Type B pancreatic cell (in vitro differentiated cells): Measurements from ENCODE around the gene P2RX3. TPM values are rescaled to one million over a fixed set of nuclear protein-coding genes. Genes with fewer than 3 reads are reported as not detected.
"Not testable (repeated sequence)": the region's sequence is repeated elsewhere in the genome, so short reads cannot be mapped to it uniquely, and the experiment has no call there.

Experiments
- DNase-seq: peaks from one replicate; pipeline ENCODE4 v3.0.0; 2021; ENCODE audit warnings: mixed read lengths; ENCODE audit not compliant: unreplicated experiment; ENCODE audit errors: extremely low spot score
- H3K27ac Mint-ChIP-seq: 2 replicates; pipeline ENCODE4 v1.8.0; 2021; ENCODE audit warnings: mild to moderate bottlenecking, mixed read lengths
- H3K27me3 Mint-ChIP-seq: 2 replicates; pipeline ENCODE4 v1.8.0; 2021; ENCODE audit warnings: mixed read lengths
- H3K36me3 Mint-ChIP-seq: 2 replicates; pipeline ENCODE4 v1.8.0; 2021; ENCODE audit warnings: mixed read lengths
- H3K4me1 Mint-ChIP-seq: one replicate; pipeline ENCODE4 v1.8.0; 2021; ENCODE audit warnings: mixed read lengths; ENCODE audit not compliant: unreplicated experiment
- H3K4me3 Mint-ChIP-seq: 2 replicates; pipeline ENCODE4 v1.8.0; 2021; ENCODE audit warnings: mild to moderate bottlenecking, mixed read lengths
- H3K9me3 Mint-ChIP-seq: 2 replicates; pipeline ENCODE4 v1.8.0; 2021; ENCODE audit warnings: mixed read lengths
- long read RNA-seq: library from polyadenylated mRNA; unstranded; transcript quantifications from one replicate; pipeline ENCODE4 v2.0.0, GENCODE V29; 2020
- total RNA-seq: library from RNA; stranded (reverse); gene quantifications from 2 replicates; pipeline ENCODE4 v1.2.1, GENCODE V29; 2021; ENCODE audit warnings: low replicate concordance
- TF ChIP-seq, protein P1 (sequence below): fragments of 200-600 bp; sonication (generic); conservative IDR thresholded peaks from 2 replicates; pipeline ENCODE4 v1.5.0; 2021; ENCODE audit warnings: antibody characterized with exemption, mild to moderate bottlenecking

The P2RX3 gene
- 0.52 and 4.0 TPM in 2 replicates for total RNA-seq
- long read RNA-seq: 0 reads

DNA sequence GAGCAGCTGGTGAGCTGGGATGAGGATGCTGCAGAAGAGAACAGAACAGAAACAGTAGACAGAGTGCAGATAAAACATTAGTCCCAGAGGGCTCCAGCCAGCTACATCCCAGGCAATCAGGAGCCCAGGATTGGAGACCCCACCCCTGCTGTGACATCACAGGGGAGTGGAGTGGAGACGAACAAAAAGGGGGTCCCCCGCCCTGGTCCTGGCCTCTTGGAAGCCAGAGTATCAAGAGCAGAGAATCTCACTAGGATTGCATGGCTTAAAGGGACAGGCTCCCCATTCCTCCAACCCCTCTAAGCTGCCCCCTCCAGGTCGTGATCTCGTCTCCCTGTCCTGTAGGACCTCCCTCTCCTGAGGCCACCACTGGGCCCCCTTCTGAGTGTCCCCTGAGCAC lies at the start of gene P2RX3:
Gene P2RX3 (plus strand): TSS at position 211 of the 400 bp plus-strand sequence. CDS start 199 bp downstream, outside the sequence.
- DNase-seq: no peak
- Mint-ChIP-seq H3K27me3 (peaks cover 3% of the 10 kb centered on the region), H3K9me3 (no peaks in the 10 kb centered on the region), H3K4me1 (peaks cover 54% of the 10 kb centered on the region), H3K36me3 (peaks cover 6% of the 10 kb centered on the region), H3K27ac (peak within 1 kb of the TSS; percentile 82), H3K4me3 (peak within 1 kb of the TSS; percentile 17)
- TF ChIP-seq, protein P1, sequence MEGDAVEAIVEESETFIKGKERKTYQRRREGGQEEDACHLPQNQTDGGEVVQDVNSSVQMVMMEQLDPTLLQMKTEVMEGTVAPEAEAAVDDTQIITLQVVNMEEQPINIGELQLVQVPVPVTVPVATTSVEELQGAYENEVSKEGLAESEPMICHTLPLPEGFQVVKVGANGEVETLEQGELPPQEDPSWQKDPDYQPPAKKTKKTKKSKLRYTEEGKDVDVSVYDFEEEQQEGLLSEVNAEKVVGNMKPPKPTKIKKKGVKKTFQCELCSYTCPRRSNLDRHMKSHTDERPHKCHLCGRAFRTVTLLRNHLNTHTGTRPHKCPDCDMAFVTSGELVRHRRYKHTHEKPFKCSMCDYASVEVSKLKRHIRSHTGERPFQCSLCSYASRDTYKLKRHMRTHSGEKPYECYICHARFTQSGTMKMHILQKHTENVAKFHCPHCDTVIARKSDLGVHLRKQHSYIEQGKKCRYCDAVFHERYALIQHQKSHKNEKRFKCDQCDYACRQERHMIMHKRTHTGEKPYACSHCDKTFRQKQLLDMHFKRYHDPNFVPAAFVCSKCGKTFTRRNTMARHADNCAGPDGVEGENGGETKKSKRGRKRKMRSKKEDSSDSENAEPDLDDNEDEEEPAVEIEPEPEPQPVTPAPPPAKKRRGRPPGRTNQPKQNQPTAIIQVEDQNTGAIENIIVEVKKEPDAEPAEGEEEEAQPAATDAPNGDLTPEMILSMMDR: no peak

DNA sequence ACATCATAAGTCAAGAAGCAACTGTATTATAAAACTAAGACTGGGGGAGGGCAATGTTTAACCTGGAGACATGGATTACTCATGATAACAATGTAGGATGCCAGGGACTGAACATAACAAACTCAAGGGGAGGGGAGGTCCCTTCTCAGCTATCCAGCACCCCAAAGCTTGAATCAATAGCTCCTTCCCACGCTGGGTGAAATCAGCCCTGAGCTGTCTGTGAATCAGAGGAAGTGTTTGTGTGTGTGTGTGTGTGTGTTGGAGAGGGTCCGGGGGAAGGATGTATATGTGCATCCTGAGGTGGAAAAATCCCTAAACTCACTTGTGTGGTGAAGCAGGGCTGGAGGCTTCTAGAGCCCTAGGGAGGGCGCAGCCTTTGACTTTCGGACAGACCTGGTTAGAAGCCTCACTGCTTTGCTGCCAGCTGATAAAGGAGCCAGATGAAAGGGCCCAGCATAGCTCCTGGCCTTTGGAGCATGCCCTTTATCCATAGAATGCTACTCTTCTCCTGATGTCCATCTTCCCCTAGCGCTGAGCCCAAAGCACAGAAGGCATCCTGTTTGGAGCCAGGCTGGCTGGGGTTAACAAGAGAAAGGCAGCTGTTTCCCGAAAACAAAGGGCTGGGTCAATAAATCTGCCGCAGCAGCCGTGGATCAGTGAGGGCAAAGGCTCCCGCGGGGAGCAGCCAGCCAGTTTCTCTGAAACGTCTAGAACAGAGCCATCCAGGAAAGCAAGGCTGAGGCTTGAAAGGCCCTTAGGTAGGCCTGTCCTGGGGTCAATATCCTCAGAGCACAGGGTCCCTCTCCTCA lies 49.2 kb upstream of the P2RX3 start:
- Mint-ChIP-seq H3K27ac (peak overlapping the region; percentile 70), H3K9me3 (no peaks in the 10 kb centered on the region), H3K4me1 (peaks cover 32% of the 10 kb centered on the region), H3K4me3 (peak overlapping the region; percentile 57), H3K36me3 (no peaks in the 10 kb centered on the region), H3K27me3 (no peaks in the 10 kb centered on the region)
- TF ChIP-seq, protein P1: no peak
- no peak for DNase-seq

DNA sequence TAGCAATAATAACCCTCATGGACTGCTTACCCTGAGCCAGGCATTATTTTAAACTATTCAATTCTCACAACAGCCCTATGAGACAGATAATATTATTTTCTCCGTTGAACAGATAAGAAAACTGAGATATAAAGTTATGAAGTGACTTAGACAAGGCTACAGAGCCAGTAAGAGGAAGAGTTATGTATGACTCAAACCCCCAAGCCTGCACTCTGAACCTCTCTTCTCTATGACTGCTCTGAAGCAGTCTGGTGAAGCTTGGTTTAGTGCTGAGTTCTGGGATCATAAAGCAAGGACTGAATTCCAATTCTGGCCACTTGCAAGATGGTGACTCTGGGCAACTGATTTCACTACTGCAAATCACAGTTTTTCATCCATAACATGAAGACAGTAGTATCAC lies 47.9 kb upstream of the P2RX3 start:
- no peak for DNase-seq

DNA sequence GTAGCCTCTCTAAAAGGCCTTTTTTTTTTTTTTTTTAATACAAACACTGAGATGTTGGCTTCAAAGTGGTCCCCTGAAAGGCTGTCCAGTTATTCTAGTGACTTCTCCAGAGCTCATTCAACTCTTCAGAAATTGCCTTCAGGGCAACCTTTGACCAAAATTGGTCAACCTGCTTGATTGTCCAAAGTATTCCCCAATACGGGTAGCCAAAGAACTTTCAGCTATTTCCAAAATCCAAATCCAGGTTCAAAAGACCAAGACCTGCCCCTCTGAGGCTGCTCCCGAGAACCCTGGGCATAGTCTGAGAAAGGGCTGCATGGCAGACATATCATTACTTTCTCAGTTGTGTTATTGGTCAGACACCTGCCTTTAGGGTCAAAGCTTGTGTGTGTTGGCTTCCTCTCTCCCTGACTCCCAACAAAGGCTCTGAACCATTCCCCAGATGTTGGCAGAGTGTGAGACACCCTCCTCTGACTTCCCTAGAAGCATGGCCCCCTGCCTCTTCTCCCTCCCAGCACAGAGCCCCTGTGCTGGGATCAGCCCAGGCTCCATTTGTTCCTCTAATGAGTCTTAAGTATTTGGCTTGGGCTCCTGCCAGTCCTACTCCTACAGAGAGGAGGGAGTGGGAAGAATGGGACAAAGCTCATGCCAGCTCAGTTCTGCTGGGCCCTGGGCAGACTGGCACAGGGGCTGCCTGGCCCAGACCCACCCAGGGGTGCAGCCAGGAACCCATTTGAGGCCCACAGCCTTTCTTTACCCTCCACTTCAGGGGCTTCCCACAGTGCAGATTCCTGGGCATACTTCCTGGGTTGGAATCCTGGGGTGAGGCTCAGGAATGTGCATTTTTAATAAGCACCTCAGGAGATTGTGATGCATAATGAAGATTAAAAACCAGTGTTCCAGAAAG lies 43.7 kb upstream of the P2RX3 start:
- Mint-ChIP-seq H3K27ac (peak overlapping the region; percentile 62), H3K4me1 (peaks cover 18% of the 10 kb centered on the region), H3K4me3 (peak overlapping the region; percentile 73), H3K27me3 (no peaks in the 10 kb centered on the region), H3K36me3 (peaks cover 30% of the 10 kb centered on the region), H3K9me3 (peaks cover 5% of the 10 kb centered on the region)
- DNase-seq: no peak
- TF ChIP-seq, protein P1: no peak

More for the DNA sequence above, 47.9 kb upstream of the P2RX3 start:
- TF ChIP-seq, protein P1: no peak
- Mint-ChIP-seq H3K4me3 (no peak overlapping the region), H3K9me3 (no peaks in the 10 kb centered on the region), H3K36me3 (peaks cover 4% of the 10 kb centered on the region), H3K4me1 (peaks cover 31% of the 10 kb centered on the region), H3K27ac (peak overlapping the region; percentile 70), H3K27me3 (no peaks in the 10 kb centered on the region)

DNA sequence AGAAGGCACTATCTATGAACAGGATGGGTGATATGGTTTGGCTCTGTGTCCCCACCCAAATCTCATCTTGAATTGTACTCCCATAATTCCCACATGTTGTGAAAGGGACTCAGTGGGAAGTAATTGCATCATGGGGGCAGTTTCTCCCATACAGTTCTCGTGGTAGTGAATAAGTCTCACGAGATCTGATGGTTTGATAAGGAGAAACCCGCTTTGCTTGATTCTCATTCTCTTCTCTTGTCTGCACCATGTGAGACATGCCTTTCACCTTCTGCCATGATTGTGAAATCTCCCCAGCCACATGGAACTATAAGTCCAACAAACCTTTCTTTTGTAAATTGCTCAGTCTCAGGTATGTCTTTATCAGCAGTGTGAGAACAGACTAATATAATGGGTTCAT lies 41.9 kb upstream of the P2RX3 start:
- H3K27ac Mint-ChIP-seq, DNase-seq, H3K27me3 Mint-ChIP-seq, H3K4me3 Mint-ChIP-seq, H3K9me3 Mint-ChIP-seq: not testable (repeated sequence)
- Mint-ChIP-seq H3K4me1 (peaks cover 11% of the 10 kb centered on the region), H3K36me3 (peaks cover 45% of the 10 kb centered on the region)
